GM23248 (cell line): ENCODE results near the gene COL16A1. TPM values are rescaled to one million over a fixed set of nuclear protein-coding genes. Genes with fewer than 3 reads are reported as not detected.

Experiments
- DNase-seq: peaks from one replicate; pipeline ENCODE4 v3.0.0-alpha.2; 2015
- H2AFZ ChIP-seq: fragments of 200-600 bp; sonication (generic); 2 replicates; pipeline ENCODE4 v1.6.1; 2016; ENCODE audit warnings: antibody characterized with exemption
- H3F3A ChIP-seq: fragments of 200-600 bp; sonication (generic); 2 replicates; pipeline ENCODE4 v1.6.1; 2016; ENCODE audit warnings: mild to moderate bottlenecking, antibody characterized with exemption, mixed run types; ENCODE audit not compliant: insufficient read depth
- H3K27ac ChIP-seq: fragments of 200-600 bp; sonication (generic); 2 replicates; pipeline ENCODE4 v1.5.1; 2016; ENCODE audit warnings: mild to moderate bottlenecking
- H3K27me3 ChIP-seq: fragments of 200-600 bp; sonication (generic); replicated peaks from 2 replicates; pipeline ENCODE4 v1.6.1; 2016; ENCODE audit warnings: mild to moderate bottlenecking; ENCODE audit not compliant: insufficient read depth
- H3K36me3 ChIP-seq: fragments of 200-600 bp; sonication (generic); 2 replicates; pipeline ENCODE4 v1.6.1; 2016; ENCODE audit warnings: low read depth, mild to moderate bottlenecking
- H3K4me1 ChIP-seq: fragments of 200-600 bp; sonication (generic); 2 replicates; pipeline ENCODE4 v1.6.1; 2016; ENCODE audit warnings: mild to moderate bottlenecking; ENCODE audit not compliant: insufficient read depth
- H3K4me2 ChIP-seq: fragments of 200-600 bp; sonication (generic); one replicate; pipeline ENCODE4 v1.6.1; 2016; ENCODE audit warnings: mild to moderate bottlenecking; ENCODE audit not compliant: unreplicated experiment
- H3K4me3 ChIP-seq: fragments of 200-600 bp; sonication (generic); 2 replicates; pipeline ENCODE4 v1.5.1; 2016; ENCODE audit warnings: mild to moderate bottlenecking
- H3K79me2 ChIP-seq: fragments of 200-600 bp; sonication (generic); 2 replicates; pipeline ENCODE4 v1.6.1; 2016; ENCODE audit warnings: mild to moderate bottlenecking; ENCODE audit not compliant: insufficient read depth
- H3K9ac ChIP-seq: fragments of 200-600 bp; sonication (generic); 2 replicates; pipeline ENCODE4 v1.6.1; 2016; ENCODE audit warnings: mild to moderate bottlenecking
- H3K9me2 ChIP-seq: fragments of 200-600 bp; sonication (generic); 2 replicates; pipeline ENCODE4 v1.6.1; 2016; ENCODE audit warnings: mixed run types, mild to moderate bottlenecking, moderate library complexity; ENCODE audit not compliant: insufficient read depth
- H3K9me3 ChIP-seq: fragments of 200-600 bp; sonication (generic); one replicate; pipeline ENCODE4 v1.6.1; 2017; ENCODE audit warnings: low read depth
- H4K20me1 ChIP-seq: fragments of 200-600 bp; sonication (generic); 2 replicates; pipeline ENCODE4 v1.6.0; 2016; ENCODE audit not compliant: insufficient read depth
- EZH2 ChIP-seq: fragments of 200-600 bp; sonication (generic); IDR thresholded peaks from 2 replicates; pipeline ENCODE4 v1.6.1; 2018; ENCODE audit warnings: antibody characterized with exemption, mild to moderate bottlenecking; ENCODE audit not compliant: insufficient read depth, poor library complexity, severe bottlenecking
- EZH2phosphoT487 ChIP-seq: fragments of 200-600 bp; sonication (generic); IDR thresholded peaks from 2 replicates; pipeline ENCODE4 v1.6.1; 2018; ENCODE audit warnings: antibody characterized with exemption, moderate library complexity, mild to moderate bottlenecking, low read depth; ENCODE audit not compliant: insufficient read depth
- WGBS, 2 experiments: methylation state at CpG; one replicate each; pipeline ENCODE4 v1.1.6; 2015 to 2017; ENCODE audit warnings: low lambda C conversion rate in 2 of 2, low coverage in 1 of 2; ENCODE audit errors: missing lambda C conversion rate in 2 of 2; 5-methylcytosine and 5-hydroxymethylcytosine counted together
- in situ Hi-C: fragments of 300-500 bp; cut with MboI; formaldehyde crosslinking; loops from 2 replicates; pipeline ENCODE4 v1.15.0; 2020
- polyA plus RNA-seq: library from polyadenylated mRNA; unstranded; fragments of >200 nt; fragmentation: Nextera tagmentation; extraction: Ambion mirVana; gene quantifications from 2 replicates; pipeline ENCODE4 v1.2.1, GENCODE V29; 2016
- total RNA-seq: library from RNA; depleted of rRNA; stranded (reverse); fragments of >200 nt; shearing (Covaris generic); gene quantifications from 2 replicates; pipeline ENCODE4 v1.2.3, GENCODE V29; 2014

COL16A1 gene
- total and polyA plus RNA-seq, 2 experiments from 2014 or later, result 67.3 to 247 TPM

DNA sequence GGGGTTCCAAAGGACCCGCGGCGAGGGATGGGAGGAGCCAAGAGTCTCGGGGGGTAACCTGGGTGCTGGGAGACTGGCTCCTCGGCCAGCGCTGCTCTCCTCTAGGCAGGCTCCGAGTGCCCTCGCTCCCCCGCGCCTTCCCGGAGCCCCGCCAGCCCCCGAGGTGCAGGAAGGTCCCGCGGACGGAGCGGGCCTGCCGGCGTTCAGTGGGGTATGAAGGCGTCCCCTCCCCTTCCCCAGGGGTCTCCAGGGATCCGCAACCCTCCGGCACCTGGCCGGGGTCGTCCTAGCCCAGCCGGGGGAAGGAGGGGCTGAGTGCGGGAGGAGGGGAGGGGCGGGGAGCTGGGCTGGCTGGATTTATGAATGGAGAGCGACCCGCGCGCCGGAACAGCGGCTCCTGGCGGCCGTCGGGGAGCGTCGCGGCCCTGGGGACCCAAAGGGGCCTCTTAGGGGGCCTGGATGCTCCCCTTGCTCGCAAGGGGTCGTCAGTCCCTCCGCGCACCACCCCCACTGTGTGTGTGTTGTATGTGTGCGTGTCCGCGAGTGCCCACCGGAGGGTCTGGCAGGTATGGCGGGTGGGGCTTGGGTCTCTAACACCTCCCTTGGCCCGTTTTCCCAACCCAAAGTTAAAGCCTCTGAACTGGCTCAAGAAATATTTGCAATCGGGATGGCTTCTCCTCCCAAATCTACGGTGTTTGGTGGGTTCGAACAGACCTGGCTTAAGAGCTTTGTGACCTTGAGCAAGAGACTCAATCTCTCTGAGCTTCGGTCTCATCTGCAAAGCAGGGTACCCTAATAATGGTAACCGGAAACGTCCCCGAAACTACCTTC, 85.7 kb downstream of the COL16A1 start:
- Histone ChIP-seq H3K9me2 (no peaks in the 10 kb centered on the region), H3K4me3 (peak overlapping the region; percentile 72), H3F3A (no peaks in the 10 kb centered on the region), H2AFZ (peak overlapping the region; percentile 64; the same call in 1 of the 2 replicates), H3K79me2 (no peaks in the 10 kb centered on the region), H3K9me3 (no peaks in the 10 kb centered on the region), H3K27ac (no peak overlapping the region), H4K20me1 (no peaks in the 10 kb centered on the region), H3K9ac (peak overlapping the region; percentile 15; the same call in 1 of the 2 replicates), H3K4me1 (no peaks in the 10 kb centered on the region), H3K4me2 (peak overlapping the region; percentile 95), H3K36me3 (no peaks in the 10 kb centered on the region), H3K27me3 (no peaks in the 10 kb centered on the region)
- no peak for TF ChIP-seq EZH2phosphoT487
- TF ChIP-seq EZH2, result no peak
- 10 to 23% methylated on average over 24 to 55 of the region's 56 CpGs for WGBS, 2 experiments
- in situ Hi-C loops, result no loop called here
- DNase-seq, result peak; percentile 70

DNA sequence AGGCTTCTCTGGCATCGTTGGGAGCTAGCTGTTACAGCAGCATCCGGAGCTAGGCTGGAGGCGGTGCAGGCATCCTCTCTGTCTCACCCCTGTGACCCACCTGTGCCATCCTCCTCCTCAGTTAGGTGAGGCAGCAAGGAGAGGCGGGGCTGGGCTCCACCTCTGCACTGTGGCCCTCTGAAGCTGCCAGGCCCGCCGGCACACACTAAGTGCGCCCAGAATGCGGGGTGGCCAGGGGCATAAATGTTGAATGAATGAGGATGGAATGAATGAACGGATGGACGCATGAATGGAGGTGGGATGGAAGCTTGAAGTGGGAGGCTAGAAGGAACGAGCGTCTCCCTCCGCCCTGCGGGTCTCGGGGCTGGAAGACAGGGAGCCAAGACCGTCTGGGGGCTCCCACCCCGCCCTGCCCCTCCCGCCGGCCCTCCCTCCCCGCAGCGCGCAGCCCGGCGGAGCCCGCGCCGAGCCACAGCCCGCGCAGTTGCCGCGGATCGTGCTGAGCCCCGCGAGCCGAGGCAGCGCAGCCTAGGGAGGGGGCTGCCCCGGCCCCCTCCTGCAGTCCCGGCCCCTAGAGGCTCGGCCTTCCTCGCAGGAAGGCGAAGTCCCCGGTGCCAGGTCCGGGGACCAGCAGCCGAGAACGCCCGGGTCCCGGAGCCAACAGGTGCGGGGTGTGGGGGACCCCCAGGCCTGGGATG, 86.5 kb downstream of the COL16A1 start, which contains the start of gene HCRTR1:
Gene HCRTR1 (plus strand): TSS at position 472 of the 698 bp plus-strand sequence. CDS start 1,504 bp downstream, outside the sequence.
- TF ChIP-seq EZH2 (no peak), EZH2phosphoT487 (no peak)
- Histone ChIP-seq H3K9ac (peak within 1 kb of the TSS; percentile 15; the same call in 1 of the 2 replicates), H3F3A (no peaks in the 10 kb centered on the region), H4K20me1 (no peaks in the 10 kb centered on the region), H3K36me3 (no peaks in the 10 kb centered on the region), H3K4me1 (no peaks in the 10 kb centered on the region), H3K9me3 (no peaks in the 10 kb centered on the region), H3K4me3 (peak within 1 kb of the TSS; percentile 72), H3K27me3 (no peaks in the 10 kb centered on the region), H2AFZ (peak within 1 kb of the TSS; percentile 64; the same call in 1 of the 2 replicates), H3K9me2 (no peaks in the 10 kb centered on the region), H3K27ac (no peak within 1 kb of the TSS), H3K79me2 (no peaks in the 10 kb centered on the region), H3K4me2 (peak within 1 kb of the TSS; percentile 95)
- no peak for DNase-seq
- in situ Hi-C loops, result no loop called here
- 13 to 16% methylated on average over 31 to 38 of the region's 48 CpGs for WGBS, 2 experiments

DNA sequence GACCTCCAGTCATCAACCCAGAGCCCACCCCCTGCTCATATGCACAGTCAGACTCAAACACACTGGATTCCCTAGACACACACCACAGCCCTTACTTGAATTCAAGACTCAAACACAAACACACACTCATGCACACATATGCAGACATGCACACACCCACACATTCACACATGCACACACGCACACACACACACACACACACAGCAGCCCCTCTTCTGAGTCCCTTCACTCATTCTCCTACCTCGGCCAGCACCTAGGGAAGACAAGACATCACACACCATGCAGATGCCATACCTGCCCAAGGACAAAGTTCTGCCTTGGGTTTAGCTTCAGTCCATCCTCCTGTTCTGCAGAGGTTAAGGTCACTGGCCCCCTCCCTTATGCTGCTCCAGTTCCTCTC, 87.9 kb downstream of the COL16A1 start:
- H3F3A ChIP-seq, result no peaks in the 10 kb centered on the region
- H2AFZ ChIP-seq, result no peak overlapping the region
- H3K79me2 ChIP-seq, result no peaks in the 10 kb centered on the region
- no peak overlapping the region for H3K27ac ChIP-seq
- H3K27me3 ChIP-seq, result no peaks in the 10 kb centered on the region
- no peak overlapping the region for H3K4me2 ChIP-seq
- H3K9me3 ChIP-seq, result no peaks in the 10 kb centered on the region
- no peak overlapping the region for H3K9ac ChIP-seq
- 65 to 79% methylated on average over 2 of the region's 2 CpGs for whole genome bisulfite sequencing, 2 experiments
- H3K9me2 ChIP-seq, result no peaks in the 10 kb centered on the region
- no peak for DNase-seq
- TF ChIP-seq EZH2phosphoT487 (no peak), EZH2 (no peak)
- no peaks in the 10 kb centered on the region for H3K36me3 ChIP-seq
- H3K4me3 ChIP-seq, result no peak overlapping the region
- no peaks in the 10 kb centered on the region for H3K4me1 ChIP-seq
- in situ Hi-C loops, result no loop called here
- H4K20me1 ChIP-seq, result no peaks in the 10 kb centered on the region

DNA sequence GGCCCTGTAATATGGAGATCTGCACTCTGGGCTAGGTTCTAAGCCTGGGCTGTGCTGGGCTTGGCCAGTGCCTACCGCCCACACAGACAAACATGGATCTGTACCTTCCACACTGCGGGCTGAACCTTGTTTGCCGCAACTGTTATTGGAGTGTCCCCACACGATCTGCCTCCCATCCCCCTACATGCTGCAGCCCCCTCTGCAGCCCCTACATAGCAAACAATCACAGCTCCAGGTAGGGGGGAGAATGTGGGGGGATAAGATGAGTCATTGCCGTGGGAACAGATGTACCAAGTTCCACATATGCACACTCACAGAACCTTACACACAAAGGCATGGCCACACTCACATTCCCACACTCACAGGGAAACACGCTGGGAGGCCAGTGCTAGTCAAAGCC, 88.4 kb downstream of the COL16A1 start:
- Histone ChIP-seq H3K4me3 (no peak overlapping the region), H4K20me1 (no peaks in the 10 kb centered on the region), H3K9me3 (no peaks in the 10 kb centered on the region), H3K27ac (no peak overlapping the region), H3K4me1 (no peaks in the 10 kb centered on the region), H2AFZ (no peak overlapping the region), H3K27me3 (no peaks in the 10 kb centered on the region), H3K9ac (no peak overlapping the region), H3K9me2 (no peaks in the 10 kb centered on the region), H3K4me2 (no peak overlapping the region), H3K36me3 (no peaks in the 10 kb centered on the region), H3F3A (no peaks in the 10 kb centered on the region), H3K79me2 (no peaks in the 10 kb centered on the region)
- in situ Hi-C loops, result no loop called here
- TF ChIP-seq EZH2 (no peak), EZH2phosphoT487 (no peak)
- DNase-seq, result no peak
- 83 to 89% methylated on average over 6 of the region's 6 CpGs for WGBS, 2 experiments
